Fibroblast of the conjunctiva (primary cell): ENCODE results near the gene AFDN.

ENCODE experiments used
- DNase-seq: peaks from one replicate; pipeline ENCODE4 v3.0.0-alpha.2; 2010; ENCODE audit warnings: low read depth

AFDN gene

DNA sequence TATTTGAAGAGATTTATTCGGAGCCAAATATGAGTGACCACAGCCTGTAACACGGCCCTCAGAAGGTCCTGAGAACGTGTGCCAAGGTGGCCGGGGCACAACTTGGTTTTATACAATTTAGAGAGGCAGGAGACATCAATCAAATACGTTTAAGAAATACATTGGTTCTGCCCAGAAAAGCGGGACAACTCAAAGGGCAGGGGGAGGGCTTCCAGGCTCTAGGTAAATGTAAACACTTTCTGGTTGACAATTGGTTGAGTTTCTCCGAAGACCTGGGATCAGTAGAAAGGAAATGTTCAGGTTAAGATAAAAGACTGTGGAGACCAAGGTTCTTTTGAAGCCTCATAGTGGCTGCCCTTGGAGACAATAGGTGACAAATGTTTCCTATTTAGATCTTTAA, 151.9 kb downstream of the AFDN start:
- DNase-seq, result no peak

DNA sequence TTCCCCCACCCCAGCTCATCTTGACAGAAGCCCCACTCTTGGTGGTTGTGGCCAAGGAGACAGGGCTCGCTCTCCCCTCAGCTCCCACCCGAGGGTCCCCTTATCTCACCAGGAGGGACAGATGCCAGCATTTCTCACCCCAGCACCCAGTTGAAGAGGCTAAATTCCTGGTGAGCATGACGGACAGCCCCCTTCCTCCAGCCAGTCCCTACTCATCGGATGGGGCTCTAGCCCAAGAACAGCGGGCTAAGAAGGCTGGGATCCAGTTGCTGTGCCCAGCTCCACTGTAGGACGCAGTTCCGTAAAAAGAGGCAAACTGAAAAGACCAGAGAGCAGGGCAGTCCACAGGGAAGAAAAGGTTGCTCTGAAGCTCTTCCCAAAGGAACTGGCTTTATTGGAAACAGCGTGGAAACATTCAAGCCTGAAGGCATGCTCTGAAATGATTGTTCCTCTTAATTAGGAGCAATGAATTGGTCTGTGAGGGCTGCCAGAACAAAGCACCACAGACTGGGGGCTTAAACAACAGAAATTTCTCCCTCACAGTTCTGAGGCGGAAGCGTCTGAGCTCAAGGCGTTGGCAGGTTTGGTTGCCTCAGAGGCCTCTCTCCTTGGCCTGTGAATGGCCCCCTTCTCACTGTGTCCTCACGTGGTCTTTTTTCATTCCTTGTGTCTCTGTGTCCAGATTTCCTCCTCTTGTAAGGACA, 152.9 kb downstream of the AFDN start:
- no peak for DNase-seq

DNA sequence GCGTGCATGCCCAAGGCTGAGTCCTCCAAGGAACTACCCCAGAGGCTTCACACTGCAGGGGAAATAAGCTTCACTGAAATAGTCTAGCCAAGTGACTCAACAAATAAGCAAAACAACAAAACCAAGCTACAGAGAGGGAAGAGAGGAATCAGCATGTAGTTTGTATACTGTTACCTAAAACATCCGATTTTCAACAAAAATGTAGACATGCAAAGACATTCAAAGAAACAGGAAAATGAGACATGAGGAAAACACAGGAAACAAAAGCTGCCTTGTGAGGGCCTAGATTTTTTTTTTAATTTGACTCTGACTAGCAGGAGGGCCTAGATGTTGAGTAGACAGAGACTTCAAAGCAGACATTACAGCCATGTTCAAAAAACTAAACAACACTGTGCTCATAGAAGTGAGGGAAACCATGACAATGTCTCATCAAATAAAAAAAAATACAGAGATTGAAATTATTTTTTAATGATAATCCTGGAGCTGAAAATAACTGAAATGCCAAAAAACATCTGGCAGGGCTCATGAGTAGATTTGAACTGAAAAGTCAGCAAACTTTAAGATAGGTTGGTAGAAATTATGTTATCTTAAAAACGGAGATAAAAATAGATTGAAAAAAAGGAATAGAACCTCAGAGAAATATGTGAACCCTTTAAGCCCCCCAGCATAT, 154.3 kb downstream of the AFDN start:
- no peak for DNase-seq

DNA sequence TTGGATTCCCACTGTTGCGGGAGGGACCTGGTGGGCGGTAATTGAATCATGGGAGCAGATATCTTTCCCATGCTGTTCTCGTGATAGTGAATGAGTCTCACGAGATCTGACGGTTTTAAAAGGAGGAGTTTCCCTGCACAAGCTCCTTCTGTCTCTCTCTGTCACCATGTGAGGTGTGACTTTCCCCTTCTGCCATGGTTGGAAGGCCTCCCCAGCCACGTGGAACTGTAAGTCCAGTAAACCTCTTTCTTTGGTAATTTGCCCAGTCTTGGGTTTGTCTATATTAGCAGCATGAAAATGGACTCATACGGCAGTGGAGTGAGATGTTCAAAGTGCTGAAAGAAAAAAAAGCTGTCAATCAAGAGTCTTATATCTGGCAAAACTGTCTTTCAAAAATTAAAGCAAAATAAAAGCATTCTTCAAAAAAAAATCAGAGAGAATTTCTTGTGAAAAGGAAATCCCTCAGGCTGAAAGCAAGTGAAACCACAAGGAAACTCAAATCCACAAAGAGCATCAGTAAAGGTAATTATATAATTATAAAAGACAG, 155.3 kb downstream of the AFDN start:
- DNase-seq, result no peak

DNA sequence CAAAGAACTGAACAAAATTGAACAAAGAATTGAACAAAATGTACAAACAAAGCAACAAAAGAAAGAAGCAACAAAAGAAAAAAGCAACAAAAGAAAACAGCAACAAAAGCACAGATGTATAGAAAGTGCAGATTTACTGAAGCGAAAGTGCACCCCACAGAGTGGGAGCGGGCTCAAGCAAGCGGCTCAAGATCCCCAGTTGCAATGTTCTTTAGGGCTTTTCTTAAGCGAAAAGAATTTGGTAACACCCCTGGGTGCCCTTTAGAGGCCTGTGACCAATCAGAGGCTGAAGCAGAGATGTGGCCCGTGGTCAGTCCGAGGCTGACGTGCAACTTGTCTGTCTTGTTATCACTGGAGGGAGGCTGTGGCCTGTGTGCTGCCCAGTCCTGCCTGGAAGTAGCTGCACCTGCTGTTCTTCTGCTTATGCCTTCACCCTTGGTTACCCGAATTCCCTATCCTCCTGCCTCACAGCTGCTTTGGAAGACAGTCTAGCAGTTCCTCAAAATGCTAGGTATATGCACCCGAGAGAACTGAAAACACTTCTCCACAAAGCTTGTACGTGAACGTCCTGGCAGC, 157.5 kb downstream of the AFDN start:
- no peak for DNase-seq

DNA sequence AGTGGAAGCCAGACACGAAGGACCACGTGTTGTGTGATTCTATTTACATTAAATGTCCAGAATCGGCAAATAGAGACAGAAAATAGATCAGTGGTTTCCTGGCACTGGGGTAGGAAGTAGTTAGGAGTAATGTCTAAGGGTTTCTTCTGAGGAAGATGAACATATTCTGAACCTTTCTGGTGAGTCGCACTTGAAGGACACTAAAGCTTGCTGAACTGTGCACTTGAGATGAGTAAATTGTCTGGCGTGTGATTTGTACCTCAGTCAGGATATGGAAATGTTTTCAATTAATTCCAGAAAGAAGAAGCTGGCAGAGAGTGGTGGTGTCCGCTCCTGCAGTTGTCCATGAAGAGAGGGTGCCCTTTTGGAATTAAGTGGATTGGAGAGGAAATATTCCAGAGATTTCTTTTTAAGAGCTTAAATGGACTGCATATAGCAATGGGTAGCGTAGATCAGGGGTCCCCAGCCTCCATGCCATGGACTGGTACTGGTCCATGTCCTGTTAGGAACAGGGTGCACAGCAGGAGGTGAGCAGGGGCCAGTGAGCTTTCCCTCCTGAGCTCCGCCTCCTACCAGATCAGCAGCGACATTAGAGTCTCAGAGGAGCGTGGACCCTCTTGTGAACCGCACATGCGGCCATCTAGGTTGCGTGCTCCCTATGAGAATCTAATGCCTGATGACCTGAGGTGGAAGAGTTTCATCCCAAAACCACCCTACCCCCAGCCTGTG, 158.3 kb downstream of the AFDN start:
- no peak for DNase-seq

DNA sequence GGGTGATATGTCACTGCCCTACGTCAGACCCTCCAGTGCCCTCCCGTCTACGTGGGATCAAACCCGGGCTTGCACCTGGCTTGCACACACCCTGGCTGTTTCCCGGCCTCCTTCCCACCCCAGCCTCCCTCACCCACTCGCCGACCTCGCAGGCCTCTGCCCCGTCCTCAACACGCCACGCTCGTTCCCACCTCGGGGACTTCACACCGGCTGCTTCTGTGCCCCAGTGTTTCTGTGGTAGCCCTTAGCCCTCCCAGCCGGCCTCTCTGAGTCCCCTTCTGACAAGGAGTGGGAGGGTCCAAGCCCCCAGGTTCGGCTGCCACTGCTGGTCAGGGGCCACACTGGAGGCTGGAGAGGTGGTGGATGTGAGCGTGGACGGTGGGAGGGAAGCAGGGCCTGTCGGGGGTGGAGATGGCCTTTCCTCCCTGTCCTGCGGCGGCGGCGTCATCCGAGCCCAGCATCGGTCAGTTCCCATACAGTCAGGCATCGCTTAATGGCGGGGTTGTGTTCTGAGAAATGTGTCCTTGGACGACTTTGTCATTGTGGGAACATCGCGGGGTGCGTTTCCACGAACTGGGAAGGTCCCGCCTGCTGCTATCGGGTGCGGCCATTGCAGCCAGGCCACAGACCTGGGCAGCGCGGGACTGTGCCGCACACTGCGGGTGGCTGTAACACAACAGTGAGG, 159.3 kb downstream of the AFDN start:
- no peak for DNase-seq

DNA sequence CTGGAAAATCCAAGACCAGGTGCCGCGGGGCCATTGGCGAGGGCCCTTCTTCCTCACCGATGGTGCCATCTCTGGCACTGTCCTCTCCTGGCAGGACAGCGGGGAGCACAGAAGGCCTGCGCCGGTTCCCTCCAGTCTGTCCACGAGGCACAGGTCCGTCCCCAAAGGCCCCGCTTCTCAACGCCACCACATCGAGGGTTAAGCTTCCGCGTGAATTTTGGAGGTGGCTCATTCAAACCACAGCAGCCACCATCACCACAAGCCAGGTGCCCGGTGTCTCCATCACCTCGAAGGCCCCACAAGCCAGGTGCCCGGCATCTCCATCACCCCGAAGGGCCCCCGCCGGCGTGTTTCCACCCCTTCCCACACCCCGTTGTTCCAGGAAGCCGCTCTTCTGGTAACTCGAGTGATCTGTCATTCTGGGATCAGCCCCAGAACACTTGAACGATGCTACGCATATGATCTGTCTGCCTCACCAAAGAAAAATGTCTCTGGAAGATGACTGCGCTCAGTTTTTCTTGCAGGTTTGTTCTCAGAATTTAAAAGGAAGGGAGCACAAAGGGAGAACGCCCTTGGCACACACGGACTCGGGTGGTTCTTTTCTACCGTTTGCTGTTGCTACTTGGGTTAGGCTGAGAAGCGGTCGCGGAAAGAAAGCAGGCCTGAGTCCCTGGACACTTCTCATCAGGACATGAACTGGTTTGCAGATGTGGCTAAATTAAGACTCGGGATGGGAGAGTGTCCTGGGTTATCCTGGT, 160.9 kb downstream of the AFDN start:
- no peak for DNase-seq

DNA sequence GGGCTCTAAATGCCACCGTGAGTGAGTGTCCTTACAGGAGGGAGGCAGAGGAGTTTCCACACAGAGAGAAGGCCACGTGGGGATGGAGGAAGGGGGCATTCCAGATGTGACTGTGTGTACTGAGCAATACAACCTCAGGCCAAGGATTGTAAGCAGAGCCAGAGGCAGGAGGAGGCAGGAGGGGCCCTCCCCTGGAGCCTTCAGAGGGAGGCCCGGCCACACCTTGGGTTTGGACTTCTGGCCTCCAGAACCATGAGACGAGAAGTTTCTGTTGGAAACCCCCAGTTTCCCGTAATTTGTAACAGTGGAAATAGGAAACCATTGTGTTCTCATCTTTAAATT, 161.4 kb downstream of the AFDN start:
- DNase-seq, result no peak

DNA sequence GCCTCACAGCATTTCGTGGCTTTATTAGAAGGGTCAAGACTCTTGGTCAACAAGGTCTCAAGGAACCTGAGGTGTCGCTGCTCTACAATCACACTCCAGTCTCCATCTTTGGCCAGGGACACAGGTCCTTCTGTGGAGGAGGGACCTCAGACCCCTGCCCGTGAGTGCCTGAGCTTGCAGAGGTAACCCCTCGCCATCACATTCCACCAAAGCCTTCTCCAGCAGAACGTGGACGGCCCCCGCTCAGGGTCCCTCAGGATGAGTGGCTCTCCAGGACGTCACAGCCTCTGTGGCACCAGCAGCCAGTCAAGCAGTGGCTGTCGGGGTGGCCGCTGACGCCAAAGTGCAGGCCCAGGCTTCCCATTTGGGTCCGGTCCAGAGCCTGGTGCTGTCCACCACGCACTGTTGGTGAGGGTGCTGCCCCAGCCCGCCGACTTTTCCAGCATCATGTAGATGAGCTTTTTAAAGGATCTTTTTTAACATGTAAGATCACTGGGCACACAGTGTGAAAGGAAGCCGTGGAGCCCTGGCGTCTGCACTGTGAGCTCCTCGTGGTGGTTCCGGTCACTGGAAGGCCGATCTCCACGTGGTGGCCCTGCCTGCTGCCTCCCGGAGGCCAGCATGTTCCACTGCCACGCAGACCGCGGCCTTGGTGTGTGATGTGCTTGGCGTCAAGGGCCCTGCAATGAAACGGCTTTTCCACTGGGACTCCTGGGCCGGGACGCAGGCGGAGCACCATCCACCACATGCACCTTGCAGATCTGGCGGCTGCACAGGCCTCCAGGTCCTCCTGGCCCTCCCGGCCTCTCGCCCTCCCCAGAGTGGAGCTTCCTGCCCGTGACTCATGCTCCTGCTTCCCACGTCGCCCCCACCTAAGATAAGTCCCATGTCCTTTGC, 162.5 kb downstream of the AFDN start:
- DNase-seq, result no peak

DNA sequence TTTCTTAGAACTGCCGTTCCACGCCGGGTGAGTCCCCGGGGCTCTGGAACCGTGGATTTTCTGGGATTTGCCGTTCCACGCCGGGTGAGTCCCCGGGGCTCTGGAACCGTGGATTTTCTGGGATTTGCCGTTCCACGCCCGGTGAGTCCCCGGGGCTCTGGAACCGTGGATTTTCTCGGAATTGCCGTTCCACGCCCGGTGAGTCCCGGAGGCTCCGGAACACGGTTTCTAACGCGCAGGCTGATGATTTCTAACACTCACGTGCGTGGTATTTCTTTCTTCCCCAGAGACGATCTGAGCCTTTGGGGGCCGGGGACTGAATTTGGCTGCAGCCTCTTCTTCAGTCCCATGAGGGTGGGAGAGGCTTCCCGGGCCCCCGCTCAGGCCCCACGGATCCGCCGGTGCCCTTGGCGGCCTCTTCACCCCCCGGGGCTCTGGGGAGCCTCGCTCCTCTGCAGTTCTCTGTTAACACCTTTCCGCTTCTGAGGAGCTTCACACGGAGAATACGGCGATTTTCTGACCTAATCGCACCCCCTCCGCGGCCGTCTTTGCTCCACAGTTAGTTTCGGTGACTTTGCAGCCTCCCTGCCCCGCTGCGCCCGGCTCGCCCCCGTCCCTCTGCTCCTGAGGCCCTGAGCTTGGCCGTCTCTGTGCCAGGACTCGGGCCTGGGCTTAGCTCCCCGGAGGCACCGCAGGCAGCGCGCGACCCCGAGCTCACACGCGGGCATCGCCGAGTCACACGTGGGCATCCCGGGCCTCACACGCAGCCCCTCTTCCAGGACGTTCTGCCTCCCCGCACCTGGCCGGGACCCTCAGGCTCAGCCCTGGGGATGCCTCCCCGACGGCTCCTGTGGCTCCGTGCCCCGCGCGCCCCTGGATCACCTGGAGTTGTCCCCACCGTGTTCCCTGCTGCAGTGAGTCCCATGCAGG, 163.6 kb downstream of the AFDN start:
- no peak for DNase-seq

DNA sequence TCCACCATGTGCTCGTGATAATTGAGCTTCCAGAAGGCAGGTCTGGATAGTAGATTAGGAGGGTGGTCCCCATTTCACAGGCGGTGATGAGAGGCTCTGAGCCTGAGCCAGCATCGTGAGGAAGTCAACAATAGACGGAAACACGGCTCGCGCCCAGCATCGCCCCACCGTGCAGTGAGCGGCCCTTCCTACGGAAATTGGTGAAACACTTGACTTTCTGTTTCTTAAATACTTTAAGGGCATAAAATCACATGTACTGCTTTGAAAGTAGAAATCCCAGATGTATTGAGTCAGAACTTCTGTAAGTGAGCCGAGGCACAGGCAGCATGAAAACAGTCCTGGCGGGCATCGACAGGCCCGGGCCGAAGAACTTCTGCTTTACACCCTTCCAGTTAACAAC, 166.5 kb downstream of the AFDN start:
- DNase-seq, result no peak

DNA sequence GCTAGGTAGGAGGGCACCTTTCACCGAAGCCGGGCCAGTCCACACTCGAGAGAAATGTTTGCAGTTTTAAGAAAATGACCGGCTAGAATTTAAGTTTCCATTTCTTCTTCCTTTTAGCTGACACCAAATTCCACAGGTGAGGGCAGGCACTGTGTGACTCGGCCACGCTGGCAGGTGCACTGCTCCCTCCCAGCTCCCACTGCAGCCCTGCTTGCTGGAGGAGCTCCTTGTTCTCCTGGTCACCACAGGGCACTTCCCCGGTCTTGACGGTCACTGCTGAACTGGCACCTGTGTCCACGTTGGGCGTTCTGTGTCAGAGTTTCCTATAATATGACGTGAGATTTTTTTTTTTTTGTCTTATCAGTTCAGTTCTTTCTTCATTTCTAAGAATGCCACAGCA, 167.1 kb downstream of the AFDN start:
- DNase-seq, result no peak

DNA sequence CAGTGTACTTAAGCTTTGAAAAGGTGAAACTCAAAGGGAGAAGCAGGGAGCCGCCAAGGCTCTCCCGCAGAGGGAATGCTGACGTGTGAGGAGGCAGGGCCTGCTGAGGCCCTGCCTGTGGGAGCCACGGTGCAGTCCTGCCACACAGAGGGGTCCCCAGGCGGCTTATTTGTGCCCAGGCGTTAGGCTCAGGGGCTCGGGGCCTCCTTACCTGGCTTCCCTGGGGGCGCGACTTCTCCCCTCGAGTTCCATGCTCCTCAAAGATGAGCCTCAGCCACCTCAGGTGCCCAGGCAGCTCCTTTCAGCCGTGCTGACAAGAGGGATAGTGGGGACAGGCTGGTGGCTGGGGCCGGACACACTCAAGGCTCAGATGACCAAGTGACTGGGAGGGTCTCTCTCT, 168.6 kb downstream of the AFDN start:
- DNase-seq, result no peak

DNA sequence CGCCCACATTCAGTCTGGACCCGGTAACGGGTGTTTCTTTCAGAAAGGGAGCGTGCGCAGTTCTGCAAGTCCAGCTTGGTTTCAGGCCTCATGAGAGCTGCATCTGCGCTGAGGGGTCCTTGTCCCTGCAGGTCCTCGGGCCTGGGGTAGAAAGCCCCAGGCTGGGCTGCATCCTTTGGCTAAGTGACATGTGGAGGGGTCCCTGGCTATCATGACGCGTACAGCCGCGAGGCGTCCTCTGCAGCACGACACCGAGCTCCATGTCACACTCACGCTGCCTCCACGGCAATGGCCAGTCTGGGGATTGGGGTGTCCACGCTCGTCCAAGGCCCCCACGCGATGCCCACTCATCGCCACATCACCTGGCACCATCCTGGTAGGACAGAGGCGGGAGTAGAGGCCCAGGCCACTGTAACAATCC, 169.0 kb downstream of the AFDN start:
- DNase-seq, result no peak

DNA sequence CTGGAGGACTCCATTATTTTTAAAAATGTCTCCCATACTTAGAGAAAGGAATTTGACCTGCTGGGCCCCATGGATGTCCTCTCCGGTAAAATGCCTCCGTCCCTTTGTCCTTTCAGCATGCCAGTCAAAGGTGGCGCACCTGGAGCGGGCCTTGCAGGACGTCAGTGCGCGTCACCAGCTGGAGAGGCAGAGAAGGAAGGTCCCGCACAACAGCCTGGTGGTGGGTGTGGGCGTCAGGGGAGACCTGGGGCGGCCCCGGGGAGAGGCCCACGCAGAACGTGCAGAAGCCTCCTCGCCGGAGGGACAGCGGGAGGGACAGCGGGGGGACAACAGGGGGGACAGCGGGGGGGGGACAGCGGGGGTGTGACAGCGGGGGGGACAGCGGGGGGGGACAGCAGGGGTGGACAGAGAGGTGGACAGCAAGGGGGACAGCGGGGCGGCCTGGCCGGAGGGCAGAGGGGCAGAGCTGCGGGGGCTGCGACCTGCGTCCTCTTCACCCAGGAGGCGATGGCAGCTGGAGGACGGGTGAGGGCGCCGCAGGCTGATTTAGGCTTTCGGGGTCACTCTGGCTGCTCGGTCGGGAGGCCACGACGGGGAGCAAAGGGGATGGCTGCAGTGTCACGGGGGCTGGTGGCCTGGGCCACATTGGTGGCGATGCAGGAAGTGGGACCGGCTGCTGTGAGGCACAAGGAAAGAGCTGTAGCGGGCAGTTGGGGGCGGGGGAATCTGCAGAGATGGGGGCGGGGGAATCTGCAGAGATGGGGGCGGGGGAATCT, 169.9 kb downstream of the AFDN start:
- no peak for DNase-seq

DNA sequence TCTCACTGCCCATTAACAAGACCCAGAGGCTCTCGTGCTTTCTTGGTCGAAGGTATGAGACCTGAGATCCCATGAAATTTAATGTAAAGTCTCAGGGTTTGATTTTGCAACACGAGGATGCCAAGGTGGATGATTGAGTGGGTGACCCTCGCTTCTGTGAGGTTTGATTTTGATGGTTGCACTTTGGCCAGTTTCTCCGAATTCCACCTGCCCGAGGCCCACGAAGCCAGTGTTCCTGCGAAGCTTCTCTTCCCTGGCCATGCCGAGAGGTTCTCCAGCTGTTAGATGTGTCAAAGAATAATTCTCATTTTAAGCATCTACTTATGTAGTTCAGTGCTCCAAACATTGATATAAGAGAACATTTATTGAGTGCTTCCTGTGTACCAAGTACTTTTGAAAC, 170.9 kb downstream of the AFDN start, which contains the start of gene KIF25:
KIF25 (plus strand) TSS at position 30 of the 400 bp plus-strand sequence. CDS start 31,915 bp downstream, outside the sequence.
- no peak for DNase-seq

DNA sequence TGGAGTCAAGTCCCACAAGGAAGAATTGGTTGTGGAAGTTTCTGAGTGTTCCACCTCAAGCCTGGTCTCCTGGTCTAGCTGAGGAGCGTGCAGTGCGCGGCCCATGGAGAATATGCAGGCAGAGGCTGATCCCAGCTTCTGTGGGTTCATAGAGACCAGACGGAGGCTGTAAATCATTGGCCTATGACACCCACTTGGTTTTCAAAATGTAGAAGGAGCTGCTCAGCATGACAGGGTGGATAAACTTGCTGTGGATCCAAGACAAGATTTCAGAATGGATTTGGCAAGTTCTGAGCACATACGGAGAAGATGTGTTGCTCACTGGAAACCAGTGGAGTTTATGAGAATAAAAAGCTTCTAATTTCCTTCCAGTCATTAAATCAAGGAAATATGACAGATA, 171.5 kb downstream of the AFDN start:
- no peak for DNase-seq
